Breast epithelium (tissue), 4 donors: ENCODE data around the gene NHLRC1. TPM values are rescaled to one million over a fixed set of nuclear protein-coding genes. Genes with fewer than 3 reads are reported as not detected.

Source experiments
- DNase-seq, 2 donors: peaks; one replicate each; pipeline ENCODE4 v3.0.0-alpha.2; 2019; ENCODE audit warnings: low spot score in 2 of 2
- H3K27ac ChIP-seq, 2 donors: fragments of 200-600 bp; sonication (generic) in 1 of 2; one replicate each; pipeline ENCODE4 v1.5.1; 2016 to 2019; ENCODE audit warnings: mild to moderate bottlenecking in 1 of 2
- H3K27me3 ChIP-seq, 2 donors: fragments of 200-600 bp; sonication (generic) in 1 of 2; one replicate each; pipeline versions ENCODE4 v1.5.1 to v1.6.0; 2017 to 2019; ENCODE audit warnings: control low read depth in 1 of 2, mild to moderate bottlenecking in 1 of 2
- H3K36me3 ChIP-seq: fragments of 200-600 bp; one replicate; pipeline ENCODE4 v1.5.1; 2019
- H3K4me1 ChIP-seq, 2 donors: fragments of 200-600 bp; sonication (generic); one replicate each; pipeline ENCODE4 v1.5.1; 2016 to 2019; ENCODE audit warnings: control low read depth in 1 of 2
- H3K4me3 ChIP-seq, 3 donors: fragments of 200-600 bp; sonication (generic); 1 replicate in 2 of 3; 2 replicates in 1 of 3; pipeline ENCODE4 v1.5.1; 2016 to 2019; ENCODE audit warnings: mild to moderate bottlenecking in 3 of 3, moderate library complexity in 2 of 3
- H3K9me3 ChIP-seq, 2 donors: fragments of 200-600 bp; sonication (generic) in 1 of 2; one replicate each; pipeline ENCODE4 v1.5.1; 2016 to 2019; ENCODE audit warnings: control low read depth in 1 of 2
- POLR2A ChIP-seq: fragments of 450-650 bp; IDR thresholded peaks from one replicate; pipeline ENCODE4 v1.6.1; 2016; ENCODE audit warnings: antibody characterized with exemption, mild to moderate bottlenecking, moderate library complexity
- POLR2AphosphoS5 ChIP-seq, 3 donors: sonication (generic); formaldehyde crosslinking; IDR thresholded peaks; one replicate each; pipeline ENCODE4 v1.6.1; 2017; ENCODE audit warnings: antibody characterized with exemption in 3 of 3
- intact Hi-C: fragments of 100-400 bp; cut with DNase I; formaldehyde crosslinking; loops from one replicate; pipeline ENCODE4 v1.15.1; 2023; ENCODE audit warnings: low total_unique reads
- total RNA-seq, 3 donors: library from RNA; depleted of rRNA; stranded (reverse); fragments of >200 nt; gene quantifications; one replicate each; pipeline ENCODE4 v1.1.0, GENCODE V29; 2016
- TF ChIP-seq, protein P1 (sequence below), 3 donors: fragments of 450-650 bp; IDR thresholded peaks; one replicate each; pipeline ENCODE4 v1.5.1; 2016 to 2017; ENCODE audit warnings: antibody characterized with exemption in 3 of 3, mild to moderate bottlenecking in 3 of 3, moderate library complexity in 3 of 3

The NHLRC1 gene
- total RNA-seq, result 1 to 10 TPM; 2.0 to 3.2 (median 2.7) TPM

DNA sequence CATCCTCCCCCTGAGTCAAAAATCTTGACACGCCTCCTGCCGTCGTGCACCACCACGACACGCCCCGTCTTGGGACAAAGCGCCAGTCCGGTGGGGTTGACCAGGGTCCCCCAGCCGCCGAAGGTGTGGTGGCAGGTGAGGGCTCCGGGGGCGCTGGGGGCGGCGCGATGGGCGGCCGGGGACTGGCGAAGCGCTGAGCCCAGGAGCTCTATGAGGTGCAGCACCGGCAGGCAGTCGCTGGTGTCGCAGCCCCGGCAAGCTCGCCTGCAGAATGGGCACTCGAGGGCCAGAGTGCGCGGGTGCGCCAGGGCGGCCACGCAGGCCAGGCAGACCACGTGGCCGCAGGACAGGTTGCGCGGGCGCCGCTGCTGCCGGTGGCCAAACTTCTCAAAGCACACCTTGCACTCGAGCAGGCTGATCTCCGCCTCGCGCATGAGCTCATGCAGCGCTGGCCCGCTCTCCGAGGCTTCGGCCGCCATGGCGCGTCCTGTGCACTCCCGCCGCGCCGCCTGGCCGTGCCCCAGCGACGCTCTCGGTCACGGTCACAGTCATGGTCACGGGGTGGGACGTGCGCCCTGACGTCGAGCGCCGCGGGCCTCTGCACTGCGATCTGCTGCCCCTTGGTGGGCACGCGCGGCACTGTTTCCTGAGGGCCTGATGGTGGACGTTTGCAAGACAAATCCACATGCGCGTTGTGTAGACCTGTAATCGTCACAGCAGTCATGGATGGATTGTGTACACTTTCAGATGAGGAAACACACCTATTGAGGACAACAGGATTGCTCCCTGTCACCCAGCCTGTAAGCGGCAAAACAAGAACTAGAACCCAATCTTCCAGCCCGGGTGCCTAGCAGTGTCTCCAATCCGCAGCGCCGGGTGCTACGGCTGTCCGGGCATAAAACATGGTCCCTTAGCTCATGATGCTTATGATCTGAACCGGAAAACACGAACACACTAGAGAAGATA, at the start of gene NHLRC1:
Gene NHLRC1 (minus strand): TSS at position 550 of the 966 bp plus-strand sequence. CDS start 71 bp downstream, at position 479.
- DNase-seq, result peak; percentile 84 to 91
- Histone ChIP-seq H3K27ac (peak within 1 kb of the TSS; percentile 76 to 79), H3K4me3 (peak within 1 kb of the TSS; percentile 51 to 86 (median 65)), H3K9me3 (peaks cover 0 to 3% of the 10 kb centered on the region in 2 donors), H3K4me1 (no peaks in the 10 kb centered on the region), H3K36me3 (no peaks in the 10 kb centered on the region), H3K27me3 (no peaks in the 10 kb centered on the region)
- intact Hi-C loops, result no loop called here
- TF ChIP-seq, protein P1, sequence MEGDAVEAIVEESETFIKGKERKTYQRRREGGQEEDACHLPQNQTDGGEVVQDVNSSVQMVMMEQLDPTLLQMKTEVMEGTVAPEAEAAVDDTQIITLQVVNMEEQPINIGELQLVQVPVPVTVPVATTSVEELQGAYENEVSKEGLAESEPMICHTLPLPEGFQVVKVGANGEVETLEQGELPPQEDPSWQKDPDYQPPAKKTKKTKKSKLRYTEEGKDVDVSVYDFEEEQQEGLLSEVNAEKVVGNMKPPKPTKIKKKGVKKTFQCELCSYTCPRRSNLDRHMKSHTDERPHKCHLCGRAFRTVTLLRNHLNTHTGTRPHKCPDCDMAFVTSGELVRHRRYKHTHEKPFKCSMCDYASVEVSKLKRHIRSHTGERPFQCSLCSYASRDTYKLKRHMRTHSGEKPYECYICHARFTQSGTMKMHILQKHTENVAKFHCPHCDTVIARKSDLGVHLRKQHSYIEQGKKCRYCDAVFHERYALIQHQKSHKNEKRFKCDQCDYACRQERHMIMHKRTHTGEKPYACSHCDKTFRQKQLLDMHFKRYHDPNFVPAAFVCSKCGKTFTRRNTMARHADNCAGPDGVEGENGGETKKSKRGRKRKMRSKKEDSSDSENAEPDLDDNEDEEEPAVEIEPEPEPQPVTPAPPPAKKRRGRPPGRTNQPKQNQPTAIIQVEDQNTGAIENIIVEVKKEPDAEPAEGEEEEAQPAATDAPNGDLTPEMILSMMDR (IDR thresholded peaks at IDR 0.05), result peak; percentile 93 to 96 (median 95)
- TF ChIP-seq POLR2AphosphoS5 (IDR thresholded peaks at IDR 0.05) (peak; percentile 90 to 92 (median 90)), POLR2A (no peak)

DNA sequence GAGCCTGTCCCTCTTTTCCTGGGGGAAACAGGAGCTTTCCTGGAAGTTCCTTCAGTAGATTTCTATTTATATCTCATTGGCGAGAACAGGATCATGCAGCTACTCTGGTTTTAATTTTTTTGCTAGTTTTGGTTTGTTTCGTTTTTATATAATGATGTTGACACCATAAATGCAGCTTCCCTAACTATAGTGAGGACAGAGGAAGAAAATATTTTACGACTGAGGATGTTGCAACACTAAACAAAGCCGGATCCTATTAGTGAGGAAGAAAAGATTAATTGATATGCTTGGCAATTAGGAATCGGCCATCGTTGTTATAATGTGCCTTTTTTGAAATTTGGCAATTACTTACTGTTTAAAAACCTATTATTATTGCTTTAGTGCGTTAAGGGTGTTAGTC, 49.4 kb upstream of the NHLRC1 start:
- intact Hi-C loops, result no loop called here
- peaks cover 0 to 4% of the 10 kb centered on the region in 2 donors for H3K9me3 ChIP-seq
- peak overlapping the region in 1 of 2 donors; percentile 23 for H3K27ac ChIP-seq
- H3K27me3 ChIP-seq, result no peaks in the 10 kb centered on the region
- no peaks in the 10 kb centered on the region for H3K36me3 ChIP-seq
- H3K4me3 ChIP-seq, result no peak overlapping the region
- DNase-seq, result no peak
- no peaks in the 10 kb centered on the region for H3K4me1 ChIP-seq
- TF ChIP-seq, protein P1 (IDR thresholded peaks at IDR 0.05), result no peak
- TF ChIP-seq POLR2AphosphoS5 (IDR thresholded peaks at IDR 0.05) (no peak), POLR2A (no peak)

DNA sequence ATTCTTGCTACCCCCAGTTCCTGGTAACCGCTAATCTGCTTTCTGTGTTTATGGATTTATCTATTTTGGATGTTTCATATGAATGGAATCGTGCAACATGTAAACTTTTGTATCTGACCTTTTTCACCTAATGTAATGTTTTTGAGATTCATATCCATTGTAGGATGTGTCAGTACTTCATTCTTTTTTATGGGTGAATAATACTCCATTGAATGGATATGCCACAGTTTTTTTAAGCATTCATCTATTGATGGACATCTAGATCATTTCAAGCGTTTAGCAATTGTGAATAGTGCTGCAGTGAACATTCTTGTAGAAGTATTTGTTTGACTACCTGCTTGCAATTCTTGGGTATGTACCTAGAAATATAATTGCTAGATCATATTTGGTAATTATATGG, 45.8 kb upstream of the NHLRC1 start:
- Histone ChIP-seq H3K4me1 (no peaks in the 10 kb centered on the region), H3K9me3 (peaks cover 0 to 4% of the 10 kb centered on the region in 2 donors), H3K27me3 (no peaks in the 10 kb centered on the region), H3K36me3 (peaks cover 2% of the 10 kb centered on the region), H3K4me3 (no peak overlapping the region), H3K27ac (no peak overlapping the region)
- no peak for DNase-seq
- no peak for TF ChIP-seq POLR2A
- intact Hi-C loops, result no loop called here

DNA sequence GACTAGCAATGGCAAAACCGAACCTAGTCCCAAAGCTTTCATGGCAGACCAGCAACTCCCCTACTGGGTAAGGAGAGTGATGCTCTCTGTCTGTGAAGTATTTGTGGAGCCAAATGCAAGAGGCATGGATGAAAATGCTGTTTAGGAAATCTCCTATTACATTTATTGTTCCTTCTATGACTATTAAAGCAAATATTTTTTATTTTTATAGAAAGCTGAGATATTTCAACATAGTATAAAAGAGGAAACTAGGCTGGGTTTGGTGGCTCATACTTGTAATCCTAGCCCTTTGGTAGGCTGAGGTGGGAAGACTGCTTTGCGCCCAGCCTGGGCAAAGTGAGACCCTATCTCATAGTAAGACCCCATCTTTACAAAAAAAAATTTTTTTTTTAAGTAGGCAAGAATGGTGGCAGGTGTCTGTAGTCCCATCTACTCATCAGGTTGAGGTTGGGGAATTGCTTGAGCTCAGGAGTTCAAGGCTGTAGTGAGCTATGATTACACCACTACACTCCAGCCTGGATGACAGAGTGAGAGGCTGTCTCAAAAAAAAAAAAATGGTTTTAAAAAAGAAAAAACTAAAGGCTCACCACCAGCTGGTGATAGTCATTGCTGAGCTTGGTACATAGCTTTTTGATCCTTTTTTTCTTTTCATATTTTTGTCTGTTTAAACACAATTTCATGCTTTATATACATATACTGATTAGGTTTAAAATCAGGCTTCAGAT, 44.0 kb upstream of the NHLRC1 start:
- intact Hi-C loops, result no loop called here
- TF ChIP-seq, protein P1 (IDR thresholded peaks at IDR 0.05), result no peak
- TF ChIP-seq POLR2A (no peak), POLR2AphosphoS5 (IDR thresholded peaks at IDR 0.05) (no peak)
- Histone ChIP-seq H3K4me3 (no peak overlapping the region), H3K4me1 (no peaks in the 10 kb centered on the region), H3K27ac (no peak overlapping the region), H3K9me3 (peaks cover 0 to 4% of the 10 kb centered on the region in 2 donors), H3K36me3 (peaks cover 4% of the 10 kb centered on the region), H3K27me3 (no peaks in the 10 kb centered on the region)
- DNase-seq, result no peak

DNA sequence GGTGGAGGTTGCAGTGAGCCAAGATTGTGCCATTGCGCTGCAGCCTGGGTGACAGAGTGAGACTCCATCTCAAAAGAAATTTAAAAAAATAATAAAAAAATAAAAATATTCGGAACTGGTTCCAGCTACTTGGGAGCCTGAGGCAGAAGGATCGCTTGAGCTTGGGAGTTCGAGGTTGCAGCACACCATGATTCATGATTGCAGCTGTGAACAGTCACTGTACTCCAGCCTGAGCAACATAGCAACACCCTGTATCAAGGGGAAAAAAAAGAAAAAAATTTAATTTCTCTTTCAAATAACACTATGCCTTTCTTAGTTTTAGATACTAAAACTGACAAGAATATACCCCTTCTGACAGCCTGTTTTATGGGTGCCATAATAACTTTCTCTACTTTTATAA, 43.3 kb upstream of the NHLRC1 start:
- DNase-seq, result no peak
- no peak overlapping the region for H3K27ac ChIP-seq
- H3K36me3 ChIP-seq, result peaks cover 4% of the 10 kb centered on the region
- H3K9me3 ChIP-seq, result peaks cover 0 to 4% of the 10 kb centered on the region in 2 donors
- no peaks in the 10 kb centered on the region for H3K4me1 ChIP-seq
- intact Hi-C loops, result no loop called here
- no peaks in the 10 kb centered on the region for H3K27me3 ChIP-seq
- no peak for TF ChIP-seq POLR2AphosphoS5 (IDR thresholded peaks at IDR 0.05)
- TF ChIP-seq, protein P1 (IDR thresholded peaks at IDR 0.05), result no peak
- TF ChIP-seq POLR2A, result no peak
- H3K4me3 ChIP-seq, result no peak overlapping the region
